ENCODE measurements around the gene HYI.

DNA sequence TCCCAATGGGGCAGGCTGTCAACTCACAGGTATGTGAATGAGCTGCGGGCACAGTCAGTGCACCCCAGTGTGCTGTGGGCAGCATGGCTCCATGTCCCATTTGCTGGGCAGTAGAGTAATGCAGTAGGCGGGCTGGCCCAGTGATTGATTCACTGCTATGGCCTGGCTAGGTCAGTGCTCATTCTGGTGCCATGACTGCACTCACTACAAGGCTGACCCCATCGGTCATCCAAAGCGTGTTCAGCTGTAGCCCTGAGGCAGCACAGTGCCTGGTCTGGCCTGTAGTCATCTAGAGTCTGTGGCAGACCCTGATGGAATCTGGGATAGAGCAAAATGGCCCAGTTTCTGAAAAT is 7.4 kb downstream of the HYI start:
- no peak for TF ChIP-seq ZNF274 (IDR thresholded peaks at IDR 0.05; ENCODE audit: low read depth, low read length)
- no peak for TF ChIP-seq YY1 (IDR thresholded peaks at IDR 0.05; ENCODE audit: insufficient read depth, insufficient read length)
